ENCODE results near the gene GRK4.

GRK4 gene

DNA sequence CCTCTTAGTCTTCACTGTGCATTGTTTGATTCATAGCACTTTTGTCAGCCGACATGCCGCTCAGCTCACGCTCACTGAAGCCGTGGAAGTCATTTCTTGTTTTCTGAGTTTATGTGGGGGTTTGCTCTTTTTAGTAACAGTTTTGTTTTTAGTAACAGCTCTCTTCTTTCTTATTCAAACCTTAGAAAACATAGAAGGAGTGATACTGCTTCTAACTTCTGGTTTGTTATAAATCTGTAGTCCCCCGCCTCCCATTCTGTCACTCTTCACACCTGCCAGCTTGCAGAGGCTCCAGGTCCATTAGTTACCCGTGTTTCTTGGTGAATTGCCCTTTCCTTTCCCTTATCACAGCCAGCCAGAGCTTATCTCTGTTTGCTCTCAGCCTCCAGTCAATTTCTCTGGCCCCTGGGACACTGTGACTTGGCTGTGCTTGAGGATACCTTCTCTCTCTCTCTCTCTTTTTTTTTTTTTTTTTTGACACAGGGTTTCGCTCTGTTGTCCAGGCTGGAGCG is 50.5 kb downstream of the GRK4 start:
- no peak for DNase-seq (ENCODE audit: low read depth)

DNA sequence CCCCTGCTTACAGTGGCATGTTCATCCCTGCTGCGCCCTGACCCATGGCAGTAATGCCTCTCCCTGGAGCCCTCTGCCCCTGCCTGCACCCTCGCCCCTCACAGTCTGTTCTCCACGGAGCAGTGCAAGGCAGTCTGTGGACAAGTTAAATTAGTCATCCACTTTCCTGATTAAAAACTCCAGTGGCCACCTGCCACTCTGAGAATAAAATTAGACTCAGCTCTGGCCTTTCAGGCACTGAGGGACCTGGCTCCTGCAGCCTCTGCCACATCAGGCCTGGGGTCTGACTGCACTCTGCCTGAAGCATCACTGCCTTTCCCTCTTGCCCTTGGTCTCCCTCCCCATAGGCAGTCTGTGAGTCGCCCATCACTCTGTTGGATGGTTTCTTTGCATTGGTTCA is 53.6 kb downstream of the GRK4 start:
- DNase-seq (ENCODE audit: low read depth): no peak

GRCh38 chr4:3017504-3017903 is 54.1 kb downstream of the GRK4 start:
- no peak for DNase-seq (ENCODE audit: low read depth)

- no peak for DNase-seq (ENCODE audit: low read depth)
Observed at GRCh38 chr4:3019145-3019846, 55.9 kb downstream of the GRK4 start.

DNA sequence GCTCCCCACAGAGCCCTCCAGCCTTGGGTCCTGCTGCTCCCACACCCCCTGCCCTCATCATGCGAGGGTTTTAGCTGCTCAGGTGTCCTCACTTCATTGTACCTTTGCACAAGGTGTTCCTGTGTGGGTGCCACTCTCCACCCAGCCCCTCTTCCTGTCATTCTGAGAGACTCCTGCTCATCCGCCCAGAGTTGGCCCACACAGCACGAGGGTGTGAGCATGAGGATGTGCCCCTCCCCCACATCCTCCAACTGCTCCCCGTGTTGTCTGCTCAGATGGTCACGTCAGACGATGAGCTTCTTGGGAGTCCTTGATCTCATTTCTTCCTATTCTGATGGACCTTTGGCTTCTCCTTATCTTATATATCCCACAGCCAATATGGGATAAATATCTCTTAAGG is 57.8 kb downstream of the GRK4 start:
- DNase-seq (ENCODE audit: low read depth): no peak

- no peak for DNase-seq (ENCODE audit: low read depth)
Observed at GRCh38 chr4:3021627-3022026, 58.3 kb downstream of the GRK4 start.

DNA sequence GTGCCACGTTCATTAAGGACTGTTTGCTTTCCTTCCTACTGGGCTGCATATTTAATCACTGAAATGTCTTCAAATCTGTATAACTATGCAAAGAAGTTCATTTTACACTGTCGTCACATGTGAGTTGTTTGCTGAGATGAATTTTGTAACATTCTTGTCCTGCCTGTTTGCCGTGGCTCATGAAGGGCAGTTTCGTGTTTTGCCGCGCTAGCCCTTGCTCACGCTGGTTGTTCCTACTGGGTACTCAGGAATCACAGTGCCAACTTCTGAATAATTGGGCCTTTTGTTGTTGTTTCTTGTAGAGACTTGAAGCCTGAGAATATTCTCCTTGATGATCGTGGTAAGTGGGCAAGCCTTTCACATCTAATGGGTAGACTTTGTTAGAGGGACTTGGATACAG is 58.7 kb downstream of the GRK4 start:
- DNase-seq (ENCODE audit: low read depth): no peak

DNA sequence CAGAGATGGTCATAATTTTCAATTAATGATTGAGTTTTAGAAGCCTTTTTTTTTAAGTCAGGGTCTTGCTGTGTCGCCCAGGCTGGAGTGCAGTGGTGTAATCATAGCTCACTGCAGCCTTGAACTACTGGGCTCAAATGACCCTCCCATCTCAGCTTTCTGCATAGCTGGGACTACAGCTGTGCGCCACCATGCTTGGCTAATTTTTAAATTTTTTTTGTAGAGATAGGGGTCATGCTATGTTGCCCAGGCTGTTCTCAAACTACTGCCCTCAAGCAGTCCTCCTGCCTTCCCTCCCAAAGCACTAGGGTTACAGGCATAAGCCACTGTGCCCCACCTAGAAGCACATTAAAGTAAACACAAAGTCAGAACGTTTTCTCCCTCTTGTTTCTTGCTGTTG is 59.3 kb downstream of the GRK4 start:
- DNase-seq (ENCODE audit: low read depth): no peak

- no peak for DNase-seq (ENCODE audit: low read depth)
Observed at GRCh38 chr4:3025881-3026280, 62.5 kb downstream of the GRK4 start.

GRCh38 chr4:3026540-3026939 is 63.2 kb downstream of the GRK4 start:
- DNase-seq (ENCODE audit: low read depth): no peak

GRCh38 chr4:3029464-3029863 is 66.1 kb downstream of the GRK4 start:
- no peak for DNase-seq (ENCODE audit: low read depth)

DNA sequence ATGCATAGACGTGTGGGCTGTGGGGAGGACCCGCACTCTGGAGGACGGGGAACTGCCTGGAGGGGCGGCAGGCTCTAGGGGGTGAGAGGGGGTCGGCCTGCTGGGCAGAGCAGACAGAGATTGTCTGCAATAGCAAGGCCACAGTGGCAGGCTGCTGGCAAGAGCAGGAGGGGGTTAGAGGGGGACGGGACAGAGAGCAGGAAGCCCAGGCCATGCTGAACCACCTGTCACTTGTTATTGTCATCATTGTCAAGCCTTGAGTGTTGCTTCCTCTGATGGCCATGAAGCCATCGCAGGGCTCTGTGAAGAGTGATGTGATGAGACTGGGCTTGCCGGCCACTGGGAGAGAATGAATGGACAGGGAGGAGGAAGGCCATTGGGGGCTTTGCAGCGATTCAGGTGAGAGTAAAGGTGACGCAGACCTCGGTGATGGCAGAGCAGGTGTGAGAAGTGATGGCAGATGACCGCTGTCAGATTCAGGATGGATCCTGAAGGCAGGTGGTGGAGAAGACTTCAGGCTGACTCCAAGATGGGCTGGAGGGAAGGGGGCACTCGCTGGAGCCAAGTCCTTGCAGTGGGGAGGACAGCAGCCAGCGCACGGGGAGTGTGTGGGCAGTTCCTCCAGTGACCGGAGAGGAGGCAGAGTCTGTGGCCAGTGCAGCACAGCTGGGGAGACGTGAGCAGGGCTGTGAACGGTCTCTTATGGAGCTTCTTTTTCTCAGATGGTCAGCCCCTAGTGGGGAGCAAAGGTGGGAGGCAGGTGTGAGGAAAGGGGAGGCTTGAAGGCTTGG is 67.4 kb downstream of the GRK4 start:
- DNase-seq (ENCODE audit: low read depth): no peak

GRCh38 chr4:3031357-3032082 is 68.1 kb downstream of the GRK4 start:
- no peak for DNase-seq (ENCODE audit: low read depth)

DNA sequence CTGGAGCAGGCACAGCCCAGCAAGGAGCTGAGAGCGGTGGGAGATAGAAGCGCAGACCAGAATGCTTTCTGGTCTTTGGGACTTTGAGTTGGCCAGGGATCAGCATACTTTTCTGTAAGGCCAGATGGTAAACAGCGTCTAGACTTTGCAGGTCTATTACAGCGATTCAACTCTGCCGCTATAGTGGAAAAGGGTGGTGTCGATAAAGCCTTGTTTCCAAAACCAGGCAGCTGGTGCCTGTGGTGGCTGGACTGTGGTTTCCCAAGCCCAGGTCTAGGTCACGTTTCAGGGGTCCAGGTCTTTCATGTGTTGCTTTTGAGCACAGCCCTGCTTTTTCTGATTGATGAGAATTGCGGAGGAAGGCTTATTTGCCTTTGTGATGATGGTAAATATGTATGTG is 70.9 kb downstream of the GRK4 start:
- no peak for DNase-seq (ENCODE audit: low read depth)

DNA sequence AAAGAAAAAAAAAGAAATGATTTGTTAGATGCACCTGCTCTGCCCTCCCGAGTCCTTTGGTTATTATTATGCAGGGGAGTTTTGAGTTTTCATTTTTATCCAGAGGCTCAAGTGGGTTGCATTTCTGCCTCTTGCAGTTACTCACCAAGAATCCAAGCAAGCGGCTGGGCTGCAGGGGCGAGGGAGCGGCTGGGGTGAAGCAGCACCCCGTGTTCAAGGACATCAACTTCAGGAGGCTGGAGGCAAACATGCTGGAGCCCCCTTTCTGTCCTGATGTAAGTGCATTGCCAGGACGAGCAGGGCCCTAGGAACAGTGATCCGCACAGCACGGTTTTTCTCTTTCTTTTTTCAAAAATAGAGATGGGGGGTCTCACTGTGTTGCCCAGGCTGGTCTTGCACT is 71.9 kb downstream of the GRK4 start:
- DNase-seq (ENCODE audit: low read depth): no peak

DNA sequence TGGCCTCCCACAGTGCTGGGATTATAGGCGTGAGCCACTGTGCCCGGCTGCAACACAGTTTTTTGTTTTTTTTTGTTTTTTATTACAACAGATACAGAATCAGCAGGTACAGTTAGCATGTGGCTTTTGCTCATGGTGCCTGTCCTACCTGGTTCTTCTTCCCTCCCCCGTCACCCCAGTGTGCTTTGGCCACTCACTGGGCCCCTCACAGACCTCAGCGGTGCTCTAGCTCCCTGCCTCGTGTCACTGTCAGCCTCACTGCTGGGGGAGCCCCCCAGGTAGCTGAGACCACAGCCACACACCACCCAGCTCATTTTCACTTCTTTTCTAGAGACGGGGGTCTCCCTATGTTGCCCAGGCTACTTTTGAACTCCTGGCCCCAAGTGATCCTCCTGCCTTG is 72.3 kb downstream of the GRK4 start:
- DNase-seq (ENCODE audit: low read depth): no peak

- DNase-seq (ENCODE audit: low read depth): no peak
Observed at GRCh38 chr4:3036131-3036952, 73.0 kb downstream of the GRK4 start.

DNA sequence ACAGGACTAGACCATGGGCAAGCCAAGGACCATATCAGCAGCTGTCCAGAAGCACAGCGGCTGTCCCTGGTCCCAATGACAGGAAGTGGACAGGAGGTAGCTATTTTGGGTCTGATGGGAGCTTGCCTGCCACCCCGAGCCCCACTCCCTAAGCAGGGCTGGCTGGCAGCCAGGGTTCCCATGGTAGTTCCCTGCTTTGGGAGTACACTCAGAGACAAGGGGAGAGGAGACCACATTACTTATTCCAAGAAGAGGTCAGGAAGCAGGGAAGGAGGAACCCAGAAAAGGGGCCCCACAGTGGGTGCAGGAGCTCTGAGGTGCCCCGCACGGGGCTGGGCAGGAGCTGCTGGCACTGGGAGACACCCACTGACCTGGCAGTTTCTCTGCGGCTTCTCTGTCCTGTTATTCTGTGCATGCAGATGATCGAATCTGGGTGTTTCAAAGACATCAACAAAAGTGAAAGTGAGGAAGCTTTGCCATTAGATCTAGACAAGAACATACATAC is 74.6 kb downstream of the GRK4 start:
- no peak for DNase-seq (ENCODE audit: low read depth)

DNA sequence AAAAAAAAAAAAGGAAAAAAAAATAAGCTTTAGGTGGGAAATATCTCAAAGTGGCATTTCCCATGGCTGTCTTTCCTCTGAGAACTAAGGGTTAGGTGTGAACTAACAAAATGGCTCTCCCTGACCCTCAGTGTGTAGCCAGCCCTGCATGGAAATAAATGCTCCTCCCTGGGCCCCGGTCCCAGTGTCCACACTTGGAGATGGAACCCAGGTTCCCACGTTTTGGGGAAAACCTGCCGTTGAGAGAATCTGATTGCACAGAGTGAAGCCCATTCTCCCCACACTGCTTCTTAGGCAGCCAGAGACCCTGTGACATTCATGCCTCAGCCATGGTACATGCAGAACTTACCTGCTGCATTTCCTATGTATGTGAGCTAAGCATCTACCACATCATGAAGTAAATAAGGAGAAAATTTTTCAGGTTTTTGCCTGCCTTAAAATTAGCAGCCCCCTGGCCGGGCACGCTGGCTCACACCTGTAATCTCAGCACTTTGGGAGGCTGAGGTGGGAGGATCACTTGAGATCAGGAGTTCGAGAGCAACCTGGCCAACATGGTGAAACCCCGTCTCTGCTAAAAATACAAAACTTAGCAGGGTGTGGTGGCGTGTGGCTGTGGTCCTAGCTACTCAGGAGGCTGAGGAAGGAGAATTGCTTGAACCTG is 76.5 kb downstream of the GRK4 start:
- DNase-seq (ENCODE audit: low read depth): no peak

DNA sequence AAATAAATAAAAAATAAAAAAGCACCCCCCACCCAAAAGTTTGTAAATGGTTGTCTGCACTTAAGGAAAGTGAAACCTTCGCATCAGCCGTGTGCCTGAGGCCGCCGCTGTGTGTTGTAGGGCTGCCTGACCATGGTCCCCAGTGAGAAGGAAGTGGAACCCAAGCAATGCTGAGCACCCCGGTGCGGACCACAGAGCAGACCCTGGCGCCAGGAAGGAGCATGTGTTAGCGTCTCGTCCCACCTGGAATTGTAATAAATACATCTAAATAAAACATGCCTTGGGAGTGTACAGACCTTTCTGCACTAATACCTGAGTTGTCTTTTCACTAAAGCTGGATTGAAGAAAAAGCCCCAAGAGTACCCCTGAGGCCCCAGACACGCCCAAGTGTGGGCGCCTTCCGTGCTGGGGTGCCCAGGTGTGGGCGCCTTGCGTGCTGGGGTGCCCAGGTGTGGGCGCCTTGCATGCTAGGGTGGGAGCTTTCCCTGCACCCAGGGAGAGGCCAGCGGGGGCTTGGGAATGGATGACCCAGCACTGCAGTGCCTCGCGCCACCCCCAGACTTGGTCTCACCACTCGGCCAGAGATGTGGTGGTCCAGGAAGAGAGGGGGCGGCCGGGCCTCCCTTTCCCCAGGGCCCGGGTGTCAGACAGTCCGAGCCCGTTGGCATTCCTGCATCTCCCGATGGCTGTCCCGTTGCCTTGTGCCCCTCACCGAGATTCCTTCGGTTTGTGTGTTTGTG is 77.3 kb downstream of the GRK4 start:
- DNase-seq (ENCODE audit: low read depth): no peak

Data from stimulated activated CD8-positive, alpha-beta memory T cell treated with anti-CD3 and anti-CD28 coated beads, Interleukin-15, amount 100 ng/mL, for 24 hours (primary cell).